CD1c-positive myeloid dendritic cell (primary cell): Measurements from ENCODE around the gene GFI1.

ENCODE experiments used
- DNase-seq: peaks from one replicate; pipeline ENCODE4 v3.0.0-alpha.2; 2016; ENCODE audit errors: extremely low spot score

The GFI1 gene

GRCh38 chr1:92488416-92488815, 1.7 kb upstream of the GFI1 start:
- no peak for DNase-seq

- no peak for DNase-seq
These were observed 417 bp upstream of the GFI1 start for GRCh38 chr1:92487078-92487605.

- peak; percentile 62 for DNase-seq
These were observed 1.1 kb downstream of the GFI1 start for GRCh38 chr1:92485381-92486250.

GRCh38 chr1:92484472-92485380, 2.0 kb downstream of the GFI1 start:
- DNase-seq = peak; percentile 42

- peak; percentile 36 for DNase-seq
These were observed 2.9 kb downstream of the GFI1 start for GRCh38 chr1:92483610-92484471.

- peak; percentile 15 for DNase-seq
These were observed 3.8 kb downstream of the GFI1 start for GRCh38 chr1:92482665-92483609.

- no peak for DNase-seq
These were observed 4.6 kb downstream of the GFI1 start for GRCh38 chr1:92481971-92482664.

GRCh38 chr1:92481599-92481925, 5.2 kb downstream of the GFI1 start:
- DNase-seq = no peak

GRCh38 chr1:92480813-92481598, 5.7 kb downstream of the GFI1 start:
- no peak for DNase-seq

GRCh38 chr1:92480200-92480812, 6.4 kb downstream of the GFI1 start:
- no peak for DNase-seq

- no peak for DNase-seq
These were observed 7.1 kb downstream of the GFI1 start for GRCh38 chr1:92479587-92479986.

GRCh38 chr1:92478393-92478792, 8.3 kb downstream of the GFI1 start:
- DNase-seq = no peak

- DNase-seq = peak; percentile 39
These were observed 10.6 kb downstream of the GFI1 start for GRCh38 chr1:92476071-92476631.

- DNase-seq = no peak
These were observed 11.7 kb downstream of the GFI1 start for GRCh38 chr1:92475029-92475428.

- peak; percentile 34 for DNase-seq
These were observed 12.8 kb downstream of the GFI1 start for GRCh38 chr1:92473781-92474495.

- no peak for DNase-seq
These were observed 16.5 kb downstream of the GFI1 start for GRCh38 chr1:92470216-92470615.

- DNase-seq = peak; percentile 52
These were observed 19.9 kb downstream of the GFI1 start for GRCh38 chr1:92466683-92467352.
